ENCODE results near the gene PRKAG2. TPM values are rescaled to one million over a fixed set of nuclear protein-coding genes. Genes with fewer than 3 reads are reported as not detected.

PRKAG2 gene
- total RNA-seq, 1 experiment from 2014 or later: 23.9 TPM

DNA sequence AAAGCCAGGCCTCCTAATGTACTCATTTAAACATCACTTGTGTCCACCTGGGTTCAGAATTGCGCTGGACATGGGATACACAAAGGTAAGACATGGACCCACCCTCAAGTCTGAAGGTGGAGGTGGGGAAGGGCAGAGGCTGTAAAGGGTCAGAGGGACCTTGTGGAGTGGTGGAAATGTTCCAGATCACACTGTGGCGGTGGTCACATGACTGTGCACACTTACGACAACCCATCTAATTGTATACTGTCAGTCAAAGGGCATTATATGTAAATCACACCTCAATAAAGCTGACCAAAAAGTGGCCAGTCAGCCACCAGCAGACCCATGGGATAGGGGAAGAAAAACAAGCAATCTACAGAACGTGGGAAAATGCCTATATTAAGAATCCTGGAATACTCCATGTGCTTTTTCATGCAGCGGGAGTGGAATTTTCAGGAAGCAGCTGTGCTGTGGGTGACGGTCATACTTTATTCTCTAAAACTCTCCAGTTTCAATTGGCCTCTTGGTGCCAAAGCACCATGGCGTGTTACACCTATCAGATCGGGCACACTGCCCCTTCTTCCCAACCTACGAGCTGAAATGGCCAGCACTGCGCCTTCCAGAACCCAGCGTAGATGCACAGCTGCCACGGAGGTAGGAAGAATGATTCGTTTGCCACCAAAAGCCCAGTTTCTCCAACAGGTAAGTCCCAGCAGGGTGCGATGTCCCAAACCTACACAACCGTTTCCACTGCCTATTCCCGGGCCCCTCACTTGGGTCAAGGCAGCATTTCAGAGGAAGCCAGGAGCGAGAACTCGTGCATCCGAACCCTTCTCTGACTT, 69.8 kb downstream of the PRKAG2 start:
- Histone ChIP-seq H3K4me2 (ENCODE audit: low read length) (no peak overlapping the region), H2AFZ (ENCODE audit: low read length) (no peak overlapping the region), H3K9me3 (ENCODE audit: low read length) (no peaks in the 10 kb centered on the region), H3K79me2 (ENCODE audit: low read length) (no peaks in the 10 kb centered on the region), H3K9me2 (replicated peaks; ENCODE audit: low read length) (no peaks in the 10 kb centered on the region), H3K27ac (ENCODE audit: low read length) (no peak overlapping the region), H3F3A (ENCODE audit: low read length, unreplicated experiment) (no peaks in the 10 kb centered on the region), H3K36me3 (ENCODE audit: low read depth, low read length) (no peaks in the 10 kb centered on the region), H4K20me1 (ENCODE audit: low read length) (no peaks in the 10 kb centered on the region), H3K9ac (ENCODE audit: low read length) (no peak overlapping the region), H3K27me3 (ENCODE audit: low read length) (no peaks in the 10 kb centered on the region), H3K4me1 (ENCODE audit: insufficient read depth, low read length) (peaks cover 18% of the 10 kb centered on the region), H3K4me3 (ENCODE audit: low read length) (no peak overlapping the region)
- ChIA-PET CTCF (no interaction called here), POLR2A (ENCODE audit: unreplicated experiment) (no interaction called here)
- ATAC-seq (no peak), DNase-seq (no peak)
- intact Hi-C loops (cut with micrococcal nuclease): no loop called here
- TF ChIP-seq CTCF (conservative IDR thresholded peaks at IDR 0.05; ENCODE audit: low read depth, low read length) (no peak), EZH2 (IDR thresholded peaks at IDR 0.05; ENCODE audit: low read length, unreplicated experiment) (no peak), EZH2phosphoT487 (IDR thresholded peaks at IDR 0.05; ENCODE audit: borderline replicate concordance, low read length) (no peak)
- BruUV-seq (replicated peaks): no TSS peak

- Histone ChIP-seq H3K4me2 (ENCODE audit: low read length) (no peak overlapping the region), H3K27me3 (ENCODE audit: low read length) (no peaks in the 10 kb centered on the region), H3F3A (ENCODE audit: low read length, unreplicated experiment) (no peaks in the 10 kb centered on the region), H3K9ac (ENCODE audit: low read length) (no peak overlapping the region), H3K4me1 (ENCODE audit: insufficient read depth, low read length) (peaks cover 18% of the 10 kb centered on the region), H2AFZ (ENCODE audit: low read length) (no peak overlapping the region), H3K4me3 (ENCODE audit: low read length) (no peak overlapping the region), H3K36me3 (ENCODE audit: low read depth, low read length) (no peaks in the 10 kb centered on the region), H3K9me2 (replicated peaks; ENCODE audit: low read length) (no peaks in the 10 kb centered on the region), H3K79me2 (ENCODE audit: low read length) (no peaks in the 10 kb centered on the region), H3K27ac (ENCODE audit: low read length) (no peak overlapping the region), H4K20me1 (ENCODE audit: low read length) (no peaks in the 10 kb centered on the region), H3K9me3 (ENCODE audit: low read length) (no peaks in the 10 kb centered on the region)
- intact Hi-C loops (cut with micrococcal nuclease): no loop called here
- no peak for ATAC-seq
- no peak for TF ChIP-seq EZH2 (IDR thresholded peaks at IDR 0.05; ENCODE audit: low read length, unreplicated experiment)
- no peak for TF ChIP-seq CTCF (conservative IDR thresholded peaks at IDR 0.05; ENCODE audit: low read depth, low read length)
- no peak for TF ChIP-seq EZH2phosphoT487 (IDR thresholded peaks at IDR 0.05; ENCODE audit: borderline replicate concordance, low read length)
- ChIA-PET CTCF (no interaction called here), POLR2A (ENCODE audit: unreplicated experiment) (no interaction called here)
- no TSS peak for BruUV-seq (replicated peaks)
- no peak for DNase-seq
Observed at GRCh38 chr7:151806204-151806603, 70.7 kb downstream of the PRKAG2 start.

- intact Hi-C loops (cut with micrococcal nuclease): no loop called here
- no peaks in the 10 kb centered on the region for H3K9me3 ChIP-seq (ENCODE audit: low read length)
- BruUV-seq (replicated peaks): no TSS peak
- no peak overlapping the region for H3K27ac ChIP-seq (ENCODE audit: low read length)
- no peak for TF ChIP-seq EZH2phosphoT487 (IDR thresholded peaks at IDR 0.05; ENCODE audit: borderline replicate concordance, low read length)
- TF ChIP-seq CTCF (conservative IDR thresholded peaks at IDR 0.05; ENCODE audit: low read depth, low read length): no peak
- no peak for TF ChIP-seq EZH2 (IDR thresholded peaks at IDR 0.05; ENCODE audit: low read length, unreplicated experiment)
- H3K4me3 ChIP-seq (ENCODE audit: low read length): no peak overlapping the region
- no peak overlapping the region for H3K4me2 ChIP-seq (ENCODE audit: low read length)
- ATAC-seq (no peak), DNase-seq (no peak)
- ChIA-PET CTCF (no interaction called here), POLR2A (ENCODE audit: unreplicated experiment) (no interaction called here)
- no peaks in the 10 kb centered on the region for H3K27me3 ChIP-seq (ENCODE audit: low read length)
- no peaks in the 10 kb centered on the region for H3K9me2 ChIP-seq (replicated peaks; ENCODE audit: low read length)
- H3K36me3 ChIP-seq (ENCODE audit: low read depth, low read length): no peaks in the 10 kb centered on the region
- no peaks in the 10 kb centered on the region for H4K20me1 ChIP-seq (ENCODE audit: low read length)
- H3K4me1 ChIP-seq (ENCODE audit: insufficient read depth, low read length): peaks cover 18% of the 10 kb centered on the region
- no peaks in the 10 kb centered on the region for H3K79me2 ChIP-seq (ENCODE audit: low read length)
- H3F3A ChIP-seq (ENCODE audit: low read length, unreplicated experiment): no peaks in the 10 kb centered on the region
- H3K9ac ChIP-seq (ENCODE audit: low read length): no peak overlapping the region
- no peak overlapping the region for H2AFZ ChIP-seq (ENCODE audit: low read length)
Observed at GRCh38 chr7:151805191-151805590, 71.7 kb downstream of the PRKAG2 start.

Measured in PC-3 (cell line).